Stimulated activated CD8-positive, alpha-beta memory T cell treated with anti-CD3 and anti-CD28 coated beads, Interleukin-15, amount 100 ng/mL, for 24 hours (primary cell): ENCODE measurements around the gene JDP2.
"Not testable (repeated sequence)": the region's sequence is repeated elsewhere in the genome, so short reads cannot be mapped to it uniquely, and the experiment has no call there.

Experiments used
- DNase-seq: peaks from one replicate; pipeline ENCODE4 v3.0.0-alpha.2; 2020; ENCODE audit warnings: low read depth

The JDP2 gene, protein sequence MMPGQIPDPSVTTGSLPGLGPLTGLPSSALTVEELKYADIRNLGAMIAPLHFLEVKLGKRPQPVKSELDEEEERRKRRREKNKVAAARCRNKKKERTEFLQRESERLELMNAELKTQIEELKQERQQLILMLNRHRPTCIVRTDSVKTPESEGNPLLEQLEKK

DNA sequence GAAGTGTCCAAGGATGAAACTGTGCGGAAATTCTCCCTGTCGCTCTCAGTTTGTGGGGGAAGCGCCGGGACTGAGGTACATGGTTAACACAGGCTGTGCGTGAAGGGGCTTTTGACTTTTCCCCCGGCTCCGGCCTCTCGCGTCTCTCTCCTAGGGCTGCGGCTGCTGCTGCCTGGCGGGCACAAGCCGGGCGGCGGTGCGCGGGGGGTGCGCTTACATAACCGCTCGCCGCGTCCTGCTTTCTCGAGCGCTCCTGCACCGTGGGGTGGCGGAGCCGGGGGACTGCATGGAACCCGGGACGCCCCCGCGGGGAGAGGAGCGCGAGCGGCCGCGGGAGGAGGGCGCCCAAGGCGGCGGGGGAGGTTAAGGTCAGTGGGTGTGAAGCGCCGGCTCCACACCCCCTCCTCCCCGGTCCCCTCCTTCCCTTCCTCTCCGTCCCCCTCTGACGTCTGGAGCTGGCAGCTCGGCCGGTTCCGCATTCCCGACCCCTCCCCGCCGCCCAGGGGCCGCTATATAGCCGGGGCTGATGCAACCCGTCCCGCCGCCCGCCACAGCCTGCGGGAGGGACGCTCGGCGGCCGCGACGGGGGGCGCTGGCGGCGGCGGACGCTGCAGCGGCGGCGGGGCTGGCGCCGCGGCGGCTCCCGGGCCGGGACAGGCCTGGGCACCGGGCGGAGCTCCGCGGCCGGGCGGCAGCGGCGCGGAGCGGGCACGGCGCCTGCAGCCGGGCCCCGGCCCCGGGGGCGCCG lies at the start of gene JDP2:
Gene JDP2 (plus strand): TSS at position 541 of the 748 bp plus-strand sequence. CDS start 9,899 bp downstream, outside the sequence.
- DNase-seq: no peak

DNA sequence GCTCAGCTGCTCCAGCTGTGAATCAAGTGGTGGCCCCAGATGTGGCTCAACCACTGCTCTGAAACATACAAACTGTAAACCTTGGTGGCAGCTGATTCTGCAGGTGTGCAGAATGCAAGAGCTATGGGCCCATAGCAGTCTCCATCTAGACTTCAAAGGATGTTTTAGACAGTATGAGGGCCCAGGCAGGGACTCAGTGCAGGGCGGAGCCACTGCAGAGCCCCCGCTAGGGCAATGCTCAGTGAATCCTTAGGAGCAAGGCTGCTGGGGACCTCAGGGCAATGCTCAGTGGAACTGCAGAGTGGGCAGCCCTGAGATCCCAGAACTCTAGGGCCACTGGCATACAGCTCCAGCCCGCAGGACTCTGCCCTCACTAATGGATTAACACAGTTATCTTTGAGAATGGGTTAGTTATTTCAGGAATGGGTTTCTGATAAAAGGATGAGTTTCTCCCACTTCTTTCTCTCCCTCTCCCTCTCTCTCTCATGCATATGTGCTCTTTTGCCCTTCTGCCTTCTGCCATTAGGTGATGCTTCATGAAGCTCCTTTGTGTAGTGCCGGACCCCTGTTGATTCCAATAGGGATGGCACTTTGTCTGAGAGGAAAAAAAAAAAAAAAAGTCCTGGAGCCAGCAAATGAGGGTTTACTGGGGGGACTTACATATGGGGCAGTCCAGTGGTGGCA lies 48.4 kb upstream of the JDP2 start:
- no peak for DNase-seq

DNA sequence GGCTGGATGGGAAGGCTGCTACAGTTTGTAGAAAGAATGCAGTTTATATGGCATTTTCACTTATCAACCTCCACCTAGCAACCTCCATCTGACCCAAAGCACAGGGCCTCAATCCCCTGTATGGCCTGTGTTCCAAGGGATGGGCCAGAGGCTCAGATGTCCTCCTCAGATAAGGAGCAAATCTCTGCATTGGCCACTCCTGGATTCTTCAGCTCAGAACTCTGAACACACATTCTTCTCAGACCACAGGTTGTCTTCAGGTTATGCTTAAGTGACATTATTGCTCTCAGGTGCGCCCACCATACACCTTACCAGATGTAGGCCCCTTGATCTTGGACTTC lies 47.9 kb upstream of the JDP2 start:
- DNase-seq: no peak

DNA sequence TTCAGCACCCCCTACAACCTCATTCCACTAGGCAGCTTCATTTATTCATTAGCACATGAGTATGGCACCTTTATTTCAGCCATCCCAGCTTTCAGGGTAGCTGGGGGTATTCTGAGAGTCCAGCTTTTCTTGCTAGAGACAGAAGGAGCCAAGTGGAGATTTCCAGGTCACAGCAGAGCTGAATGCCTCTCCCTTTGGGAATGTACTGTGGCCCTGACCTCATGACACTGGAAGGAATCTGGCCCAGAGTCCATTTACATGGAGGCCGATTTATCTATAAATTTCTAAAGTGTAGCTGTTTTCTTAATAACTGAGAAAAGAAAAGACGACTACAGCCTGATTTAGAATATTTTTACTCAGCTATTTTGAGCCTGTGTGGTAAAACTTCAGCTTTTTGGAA lies 47.2 kb upstream of the JDP2 start:
- DNase-seq: no peak

DNA sequence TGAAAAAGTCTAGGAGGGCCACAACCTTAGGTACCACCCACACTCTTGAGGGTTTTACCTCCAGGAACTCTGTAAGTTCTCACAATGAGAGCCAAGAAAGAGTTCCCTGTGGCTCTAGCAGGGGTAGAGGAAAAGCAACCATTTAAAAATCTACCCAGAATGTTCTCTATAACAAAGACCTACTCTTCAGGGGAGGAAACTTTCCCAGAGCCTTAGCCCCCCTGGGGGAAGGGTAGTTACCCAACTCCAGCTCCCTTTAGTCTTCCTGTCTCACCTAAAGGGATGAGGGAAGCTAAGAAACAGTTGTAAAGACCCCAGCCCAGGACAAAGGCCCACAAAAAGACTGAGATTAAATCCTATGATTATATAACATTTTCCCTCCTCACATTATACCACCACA lies 46.2 kb upstream of the JDP2 start:
- DNase-seq: no peak

DNA sequence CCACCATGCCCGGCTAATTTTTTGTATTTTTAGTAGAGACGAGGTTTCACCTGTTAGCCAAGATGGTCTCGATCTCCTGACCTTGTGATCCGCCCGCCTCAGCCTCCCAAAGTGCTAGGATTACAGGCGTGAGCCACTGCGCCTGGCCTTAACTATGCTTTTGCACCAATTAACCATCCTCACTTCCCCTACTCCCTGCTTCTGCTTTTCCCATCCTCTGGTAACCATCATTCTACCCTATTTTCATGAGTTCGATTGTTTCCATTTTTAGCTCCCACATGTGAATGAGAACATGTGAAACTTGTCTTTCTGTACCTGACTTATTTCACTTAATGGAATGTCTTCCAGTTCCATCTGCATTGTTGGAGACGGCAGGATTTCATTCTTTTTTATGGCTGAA lies 44.6 kb upstream of the JDP2 start:
- DNase-seq: not testable (repeated sequence)

DNA sequence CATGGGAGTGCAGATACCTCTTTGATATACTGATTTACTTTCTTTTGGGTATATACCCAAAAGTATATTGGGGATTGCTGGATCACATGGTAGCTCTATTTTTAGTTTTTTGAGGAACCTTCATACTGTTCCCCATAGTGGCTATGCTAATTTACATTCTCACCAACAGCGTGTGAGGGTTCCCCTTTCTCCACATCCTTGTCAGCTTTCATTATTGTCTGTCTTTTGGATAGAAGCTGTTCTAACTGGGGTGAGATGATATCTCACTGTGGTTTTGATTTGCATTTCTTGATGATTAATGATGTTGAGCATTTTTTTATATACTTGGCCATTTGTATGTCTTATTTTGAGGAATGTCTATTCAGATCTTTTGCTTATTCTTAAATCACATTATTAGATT lies 44.1 kb upstream of the JDP2 start:
- no peak for DNase-seq

DNA sequence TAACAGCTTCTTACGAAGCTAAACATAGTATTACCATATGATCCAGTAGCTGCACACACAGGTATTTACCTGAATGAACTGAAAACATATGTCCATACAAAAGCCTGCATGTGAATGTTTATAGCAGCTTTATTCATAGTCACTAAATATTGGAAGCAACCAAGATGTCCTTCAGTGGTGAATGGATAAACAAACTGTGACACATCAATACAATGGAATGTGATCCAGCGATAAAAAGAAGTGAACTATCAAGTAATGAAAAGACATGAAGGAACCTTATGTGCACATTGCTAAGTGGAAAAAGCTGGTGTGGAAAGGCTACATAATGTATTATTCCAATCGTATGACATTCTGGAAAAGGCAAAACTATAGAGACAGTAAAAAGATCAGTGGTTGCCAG lies 38.1 kb upstream of the JDP2 start:
- DNase-seq: no peak

DNA sequence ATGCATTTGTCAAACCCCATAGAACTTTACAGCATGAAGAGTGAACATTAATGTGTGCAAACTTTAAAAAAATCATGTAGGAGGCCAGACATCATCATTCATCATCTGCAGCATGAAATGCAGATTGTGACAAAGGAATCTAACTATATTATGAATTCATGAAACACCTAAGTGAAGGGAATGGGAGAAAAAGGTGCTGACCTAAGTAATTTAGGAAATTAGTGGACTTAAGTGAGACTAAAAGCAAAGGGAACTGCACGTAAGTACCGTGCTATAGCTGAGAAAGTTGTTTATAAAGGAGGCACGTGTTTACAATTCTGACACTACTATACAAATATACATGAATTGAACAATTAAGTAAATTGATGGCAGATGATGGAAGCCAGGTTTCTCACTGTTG lies 37.6 kb upstream of the JDP2 start:
- DNase-seq: no peak

DNA sequence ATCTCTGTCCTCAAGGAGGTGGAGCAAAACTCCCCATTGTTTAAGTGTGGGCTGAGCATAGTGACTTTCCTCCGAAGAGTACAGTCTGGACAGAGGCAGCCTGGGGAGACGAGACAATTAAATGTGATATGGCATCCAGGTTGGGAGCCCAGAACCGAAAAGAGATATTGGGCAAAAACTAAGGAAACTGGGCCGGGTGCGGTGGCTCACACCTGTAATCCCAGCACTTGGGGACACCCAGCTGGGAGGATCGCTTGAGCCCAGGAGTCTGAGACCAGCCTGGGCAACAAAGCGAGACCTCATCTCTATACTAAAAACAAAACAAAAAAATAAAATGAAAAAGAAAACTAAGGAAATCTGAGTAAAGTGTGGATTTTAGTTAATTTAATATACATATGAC lies 35.9 kb upstream of the JDP2 start:
- DNase-seq: no peak

DNA sequence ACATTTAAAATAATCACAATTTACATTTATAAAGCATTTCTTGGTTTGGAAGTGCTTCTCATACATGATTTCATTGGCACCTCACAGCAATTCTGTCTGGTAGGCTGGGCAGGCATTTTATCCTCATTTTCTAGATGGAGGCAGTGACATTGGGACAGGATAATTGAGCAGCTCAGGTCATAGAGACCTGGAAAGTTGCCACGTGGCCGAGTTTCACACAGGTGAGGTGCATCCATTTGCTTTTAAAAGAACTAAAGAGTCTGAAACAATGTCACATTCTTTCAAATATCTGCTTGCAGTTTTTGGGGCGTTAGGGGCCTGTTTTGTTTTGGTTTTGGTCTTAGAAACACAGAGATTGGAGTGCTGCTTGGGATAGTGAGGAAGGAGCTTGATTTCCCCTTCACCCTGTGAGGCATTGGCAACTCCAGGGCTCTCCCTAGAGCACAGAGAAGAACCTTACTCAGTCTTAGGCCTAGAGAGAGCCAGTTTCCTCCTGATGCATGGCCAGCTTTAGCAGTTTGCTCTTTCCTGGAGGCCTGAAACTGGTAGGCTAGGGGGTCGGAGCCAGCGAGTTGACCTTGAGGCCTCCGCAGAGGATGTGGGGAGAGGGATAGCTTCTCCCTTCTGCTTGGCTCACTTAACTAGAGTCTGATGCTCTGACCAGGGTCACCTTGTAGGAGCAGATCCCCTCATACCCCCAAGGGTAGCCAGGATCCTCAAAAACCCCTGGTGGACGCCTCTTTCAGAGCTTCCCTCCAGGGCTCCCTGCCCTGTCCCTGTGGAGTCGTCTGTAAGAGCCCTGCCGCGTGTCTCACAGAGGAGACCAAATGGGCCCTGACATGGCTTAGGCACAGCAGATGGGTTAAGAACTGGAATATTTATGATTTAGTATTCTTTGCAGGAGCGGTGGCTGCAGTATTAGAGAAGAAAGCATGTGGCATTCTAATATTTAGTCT lies 34.9 kb upstream of the JDP2 start:
- no peak for DNase-seq

DNA sequence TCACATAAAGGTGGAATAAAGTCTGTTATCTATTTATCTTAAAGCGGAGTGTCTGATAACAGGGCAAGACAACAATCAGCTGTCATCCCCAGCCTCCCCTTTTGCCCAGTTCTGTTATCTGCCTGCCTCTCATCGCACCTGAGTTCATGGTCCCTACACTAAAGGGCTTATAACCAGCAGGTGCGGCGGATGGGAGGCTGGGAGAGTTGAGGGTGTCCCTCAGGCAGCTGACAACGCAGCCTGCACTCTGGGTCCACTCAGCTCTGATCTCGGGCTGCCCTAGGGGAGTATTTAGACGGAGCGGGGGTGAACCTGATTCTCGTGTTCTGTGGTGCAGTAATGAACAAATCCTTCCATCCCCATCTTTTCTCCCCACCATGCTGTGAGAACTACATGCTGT lies 34.0 kb upstream of the JDP2 start:
- DNase-seq: no peak

DNA sequence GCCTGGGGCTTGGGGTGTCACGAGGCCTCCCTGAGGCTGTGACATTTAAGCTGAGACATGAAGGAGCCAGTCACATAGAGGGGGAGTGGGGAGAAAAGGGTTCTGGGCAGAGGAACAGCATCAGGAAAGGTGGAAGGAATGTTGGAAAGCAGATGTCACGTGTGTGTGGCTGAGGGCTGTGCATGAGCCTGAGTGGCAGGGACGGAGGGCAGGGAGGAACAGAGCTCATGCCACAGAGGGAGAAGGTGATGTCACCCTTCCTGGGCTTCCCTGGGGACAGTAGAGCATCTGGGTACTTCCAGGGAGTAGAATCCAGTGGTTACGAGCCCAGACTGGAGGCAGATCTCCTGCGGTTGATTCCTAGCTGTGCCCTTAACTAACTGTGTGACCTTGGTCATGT lies 32.0 kb upstream of the JDP2 start:
- no peak for DNase-seq

DNA sequence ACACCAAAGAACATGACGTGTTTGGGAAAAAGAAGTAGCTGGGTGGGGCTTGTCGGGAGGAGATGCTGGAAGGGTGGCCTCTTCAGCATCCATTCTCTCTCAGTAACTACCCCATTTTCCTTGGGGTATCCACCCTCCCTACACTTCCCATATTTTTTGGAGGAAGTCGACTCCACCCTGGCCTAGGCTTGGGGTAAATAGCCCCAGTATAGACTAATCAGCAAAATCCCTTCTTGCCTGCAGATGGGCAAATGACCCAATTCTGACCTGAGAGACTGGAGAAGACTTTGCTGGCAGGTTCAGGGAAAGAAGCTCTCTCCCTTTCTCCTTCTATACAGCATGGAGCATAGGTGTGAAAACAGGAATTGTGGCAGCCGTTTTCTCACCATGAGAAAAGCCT lies 28.5 kb upstream of the JDP2 start:
- DNase-seq: no peak

DNA sequence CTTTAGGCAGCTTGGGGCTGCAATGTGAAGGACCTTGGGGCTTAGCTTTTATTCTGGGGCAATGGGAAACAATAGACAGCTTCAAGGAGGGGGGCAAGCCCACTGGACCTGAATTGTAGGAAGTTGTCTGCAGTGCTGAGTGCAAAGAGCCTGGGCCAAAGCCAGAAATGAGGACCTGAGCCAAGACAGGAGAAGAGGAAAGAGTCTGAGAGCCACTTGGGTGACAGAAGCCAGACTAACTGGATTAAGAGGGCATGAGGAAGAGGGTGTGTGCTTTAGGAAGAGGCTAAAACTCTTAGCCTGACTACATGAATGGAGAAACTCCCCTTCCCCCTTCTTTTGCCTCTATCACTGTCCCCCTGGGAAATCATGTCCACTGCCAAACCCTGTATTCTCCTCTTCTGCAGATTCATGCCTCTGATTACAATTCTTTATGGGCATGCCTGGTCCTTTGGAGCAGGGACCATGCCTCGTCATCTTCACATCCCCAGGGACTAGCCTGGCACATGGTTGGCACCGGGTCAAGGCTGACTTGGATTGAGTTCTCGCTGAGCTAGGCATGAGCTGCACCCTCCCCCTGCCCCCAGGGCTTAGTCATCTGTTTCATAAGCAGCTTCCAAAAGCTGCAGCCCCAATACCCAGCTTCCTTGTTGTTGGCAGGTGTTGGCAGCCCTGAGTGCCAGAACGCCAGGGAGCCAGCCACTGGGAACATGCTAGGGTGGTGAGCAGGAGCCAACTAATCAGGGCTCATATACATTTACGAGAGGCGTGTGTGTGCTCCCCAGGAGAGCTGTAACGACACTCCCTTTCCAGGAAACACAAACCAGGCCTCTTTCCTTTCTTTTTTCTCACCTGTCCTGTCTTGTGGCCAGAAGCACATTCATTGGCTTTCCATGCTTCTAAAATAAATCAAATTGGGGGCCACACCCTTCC lies 27.7 kb upstream of the JDP2 start:
- no peak for DNase-seq

DNA sequence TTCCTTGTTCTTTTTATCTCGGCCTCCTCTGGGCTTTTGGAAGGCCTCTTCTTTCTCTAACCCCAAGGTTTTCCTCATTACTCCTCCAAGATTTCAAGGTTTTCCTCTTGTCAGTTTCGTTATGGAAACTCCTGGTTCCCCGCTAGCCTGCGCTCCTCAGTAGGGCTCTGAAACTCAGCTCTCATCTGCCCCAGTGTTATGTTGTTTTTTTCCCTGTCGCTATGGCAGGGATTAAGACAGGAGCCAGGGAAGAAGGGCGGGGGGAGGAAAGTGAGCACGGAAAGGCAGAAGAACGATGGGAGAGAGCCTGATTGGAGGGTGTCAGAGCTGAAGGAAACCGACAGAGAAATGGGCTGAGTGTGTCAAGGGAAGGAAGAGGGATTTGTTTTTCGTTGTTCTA lies 26.5 kb upstream of the JDP2 start:
- DNase-seq: no peak

DNA sequence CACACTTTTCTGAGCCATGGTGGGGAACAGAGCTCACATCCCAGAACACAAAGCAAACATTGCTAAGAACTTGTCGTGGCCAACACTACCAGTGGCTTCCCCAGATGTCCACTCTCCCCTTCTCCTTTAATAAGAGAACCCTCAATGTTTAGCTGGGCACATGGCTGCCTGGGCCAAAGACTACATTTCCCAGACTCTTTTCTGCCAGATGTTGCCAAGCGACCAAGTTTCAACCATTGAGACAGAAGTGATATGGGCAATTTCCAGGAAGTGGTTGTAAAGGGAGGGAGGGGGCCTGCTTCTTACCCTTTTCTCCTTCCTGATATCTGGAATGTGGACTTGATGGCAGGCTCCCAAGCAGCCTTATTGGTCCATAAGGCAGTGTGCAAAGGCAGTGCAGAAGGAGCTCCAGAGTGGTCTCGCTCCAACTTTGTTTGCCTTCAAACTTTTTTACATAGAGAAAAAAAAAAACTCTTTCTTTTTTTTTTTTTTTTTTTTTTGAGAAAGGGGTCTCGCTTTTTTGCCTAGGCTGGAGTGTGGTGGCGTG lies 24.9 kb upstream of the JDP2 start:
- no peak for DNase-seq

DNA sequence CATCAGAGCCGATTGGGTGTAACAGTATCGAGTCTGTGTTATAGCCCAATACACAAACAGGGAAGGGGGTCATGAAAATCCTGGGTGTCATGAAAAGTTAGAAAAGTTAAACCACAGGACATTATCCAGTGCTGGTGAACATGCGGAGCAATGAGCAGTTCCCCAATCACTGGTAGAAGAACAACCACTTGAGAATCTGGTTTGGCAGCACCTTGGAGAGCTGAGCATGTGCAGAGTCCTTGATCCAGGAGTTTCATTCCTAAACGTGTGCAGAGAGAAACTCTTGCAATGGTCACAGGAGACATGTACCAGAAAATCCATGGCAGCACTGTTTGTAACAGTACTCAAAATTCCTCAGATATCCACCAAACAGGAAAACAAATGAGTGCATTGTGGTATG lies 23.0 kb upstream of the JDP2 start:
- DNase-seq: no peak

DNA sequence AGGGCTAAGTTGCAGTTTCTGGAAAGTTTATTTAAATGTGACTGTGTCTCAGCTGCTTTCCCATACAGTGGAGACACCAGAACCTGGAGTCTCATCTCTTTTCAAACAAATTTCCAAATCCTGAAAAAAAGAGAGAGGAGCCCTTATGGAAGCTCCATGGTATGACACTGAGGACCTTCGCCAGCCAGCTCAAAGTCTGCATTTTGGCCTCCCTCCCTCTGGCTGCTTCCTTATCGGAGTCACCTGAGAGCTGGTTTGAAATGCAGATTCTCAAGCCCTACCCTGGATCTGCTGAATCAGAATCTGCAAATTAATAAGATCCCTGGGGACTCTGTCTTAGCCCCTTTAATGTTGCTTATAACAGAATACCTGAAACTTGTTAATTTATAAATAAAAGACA lies 21.7 kb upstream of the JDP2 start:
- no peak for DNase-seq

DNA sequence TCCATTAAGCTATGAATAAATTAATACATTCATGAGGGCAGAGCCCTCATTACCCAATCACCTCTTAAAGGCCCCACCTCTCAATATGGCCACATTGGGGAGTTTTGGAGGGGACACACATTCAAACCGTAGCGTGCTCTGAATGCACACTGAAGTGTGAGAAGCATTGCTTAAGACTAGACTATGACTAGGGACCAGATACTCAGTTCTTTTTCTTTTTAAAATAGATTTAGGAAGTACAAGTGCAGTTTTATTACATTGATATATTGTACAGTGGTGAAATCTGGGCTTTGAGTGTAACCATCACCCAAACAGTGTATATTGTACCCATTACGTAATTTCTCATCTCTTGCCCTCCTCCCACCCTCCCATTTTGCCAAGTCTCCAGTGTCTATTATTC lies 21.0 kb upstream of the JDP2 start:
- DNase-seq: no peak
